GM12875 (cell line): ENCODE results near the gene RBM28.

ENCODE experiments used
- H3K4me3 ChIP-seq: one replicate; pipeline ENCODE4 v1.5.1; 2011; ENCODE audit warnings: low read depth, low read length, control low read depth
- TF ChIP-seq, protein P1 (sequence below): IDR thresholded peaks from 2 replicates; pipeline ENCODE4 v1.5.1; 2011; ENCODE audit warnings: low read depth, mild to moderate bottlenecking, control low read depth, inconsistent platforms, low read length, moderate library complexity, borderline replicate concordance; ENCODE audit not compliant: insufficient read depth

The RBM28 gene

DNA sequence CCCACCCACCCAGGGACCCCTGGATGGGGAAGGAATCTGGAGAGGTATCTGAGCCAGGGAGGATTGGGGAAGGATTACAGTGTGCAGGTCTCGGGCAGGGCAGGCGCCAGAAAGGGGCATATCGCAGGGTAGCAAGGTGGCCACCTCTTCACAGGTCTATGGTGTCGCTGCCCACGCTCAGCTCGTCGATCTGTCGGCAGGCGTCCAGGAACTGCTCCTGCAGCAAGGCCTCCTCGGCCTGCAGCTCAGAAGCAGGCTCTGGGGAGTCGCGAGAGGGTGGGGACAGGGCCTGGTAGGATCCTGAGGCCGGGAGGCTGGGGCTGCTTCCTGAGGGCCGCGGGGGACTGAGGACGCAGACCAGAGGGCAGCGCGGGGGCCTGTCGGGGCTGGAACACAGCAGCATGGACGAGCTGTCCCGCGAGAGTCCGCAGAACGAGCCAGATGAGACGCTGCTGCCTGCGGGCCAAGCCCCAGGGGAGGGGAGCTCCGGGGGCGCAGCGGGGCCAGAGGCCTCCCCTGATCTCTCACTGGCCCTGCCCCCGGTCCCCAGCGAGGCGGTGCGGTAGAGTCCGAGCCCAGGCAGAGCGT lies 7.1 kb upstream of the RBM28 start:
- H3K4me3 ChIP-seq, result no peak overlapping the region
- TF ChIP-seq, protein P1, sequence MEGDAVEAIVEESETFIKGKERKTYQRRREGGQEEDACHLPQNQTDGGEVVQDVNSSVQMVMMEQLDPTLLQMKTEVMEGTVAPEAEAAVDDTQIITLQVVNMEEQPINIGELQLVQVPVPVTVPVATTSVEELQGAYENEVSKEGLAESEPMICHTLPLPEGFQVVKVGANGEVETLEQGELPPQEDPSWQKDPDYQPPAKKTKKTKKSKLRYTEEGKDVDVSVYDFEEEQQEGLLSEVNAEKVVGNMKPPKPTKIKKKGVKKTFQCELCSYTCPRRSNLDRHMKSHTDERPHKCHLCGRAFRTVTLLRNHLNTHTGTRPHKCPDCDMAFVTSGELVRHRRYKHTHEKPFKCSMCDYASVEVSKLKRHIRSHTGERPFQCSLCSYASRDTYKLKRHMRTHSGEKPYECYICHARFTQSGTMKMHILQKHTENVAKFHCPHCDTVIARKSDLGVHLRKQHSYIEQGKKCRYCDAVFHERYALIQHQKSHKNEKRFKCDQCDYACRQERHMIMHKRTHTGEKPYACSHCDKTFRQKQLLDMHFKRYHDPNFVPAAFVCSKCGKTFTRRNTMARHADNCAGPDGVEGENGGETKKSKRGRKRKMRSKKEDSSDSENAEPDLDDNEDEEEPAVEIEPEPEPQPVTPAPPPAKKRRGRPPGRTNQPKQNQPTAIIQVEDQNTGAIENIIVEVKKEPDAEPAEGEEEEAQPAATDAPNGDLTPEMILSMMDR, result no peak

DNA sequence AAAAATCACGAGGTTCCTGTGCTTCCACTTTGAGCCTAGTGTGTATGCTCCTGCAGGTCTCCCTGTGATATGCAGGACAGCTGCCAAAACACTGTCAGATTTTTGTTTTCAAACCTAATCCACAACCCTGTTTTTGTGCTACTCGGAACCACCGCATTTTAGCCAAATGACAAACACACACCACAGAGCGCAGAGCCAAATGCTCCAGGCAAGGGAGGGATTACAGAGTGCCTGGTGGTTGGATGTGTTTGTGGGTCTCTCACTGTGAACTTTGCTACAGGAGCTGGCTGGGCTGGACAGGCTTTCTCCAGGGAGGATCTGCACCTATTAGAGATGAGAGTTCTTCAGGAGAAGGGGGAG lies 5.7 kb upstream of the RBM28 start:
- no peak overlapping the region for H3K4me3 ChIP-seq
- TF ChIP-seq, protein P1, result no peak

DNA sequence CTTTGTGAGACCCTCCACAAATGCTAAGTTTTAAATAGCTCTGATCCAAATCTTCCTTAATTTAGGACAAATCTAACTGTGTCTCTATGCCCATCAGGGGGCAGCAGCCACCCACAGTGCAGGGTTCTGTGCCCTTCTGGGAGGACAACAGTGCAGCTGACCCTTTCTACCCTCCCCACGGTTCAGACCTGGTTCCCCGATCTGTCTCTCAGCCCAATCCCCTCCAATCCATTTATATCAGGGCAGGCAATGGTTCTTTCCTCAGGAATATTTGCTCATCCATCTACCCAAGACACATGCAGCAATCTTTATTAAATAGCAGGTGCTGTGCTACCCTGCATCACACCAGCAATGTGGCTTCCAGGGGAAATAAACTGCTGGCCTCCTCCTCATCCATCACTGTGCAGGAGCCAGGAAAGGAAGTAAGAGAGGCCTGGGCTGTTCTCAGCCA lies 4.0 kb upstream of the RBM28 start:
- TF ChIP-seq, protein P1, result peak; percentile 49; the same call in 1 of the 2 replicates
- no peak overlapping the region for H3K4me3 ChIP-seq

DNA sequence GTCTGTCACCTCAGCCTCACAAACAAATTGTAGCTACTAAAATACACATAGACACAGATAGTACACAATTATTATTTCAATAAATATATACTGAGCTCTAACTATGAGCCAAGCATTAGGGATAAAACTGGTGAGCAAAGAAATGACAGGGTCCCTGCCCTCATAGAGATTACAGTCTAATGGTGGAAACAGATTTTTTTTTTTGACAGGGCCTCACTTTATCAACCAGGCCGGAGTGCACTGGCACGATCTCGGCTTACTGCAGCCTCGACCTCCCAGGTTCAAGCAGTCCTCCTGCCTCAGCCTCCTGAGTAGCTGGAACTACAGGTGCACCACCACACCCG lies 695 bp upstream of the RBM28 start:
- H3K4me3 ChIP-seq, result no peak overlapping the region
- TF ChIP-seq, protein P1, result no peak

DNA sequence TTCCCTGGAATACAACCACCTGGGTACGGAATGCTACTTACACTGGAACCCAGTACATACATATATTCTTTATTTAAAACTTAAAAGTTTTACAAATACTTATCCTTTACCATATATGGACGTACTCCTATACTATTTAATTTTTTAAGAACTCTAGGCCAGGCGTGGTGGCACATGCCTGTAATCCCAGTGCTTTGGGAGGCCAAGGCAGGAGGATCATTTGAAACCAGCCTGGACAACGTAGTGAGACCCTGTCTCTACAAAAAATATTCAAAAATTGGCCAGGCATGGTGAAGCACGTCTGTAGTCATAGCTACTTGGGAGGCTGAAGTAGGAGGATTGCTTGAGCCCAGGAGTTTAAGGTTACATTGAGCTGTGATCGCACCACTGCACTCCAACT lies 2.0 kb downstream of the RBM28 start:
- no peak overlapping the region for H3K4me3 ChIP-seq
- TF ChIP-seq, protein P1, result no peak

DNA sequence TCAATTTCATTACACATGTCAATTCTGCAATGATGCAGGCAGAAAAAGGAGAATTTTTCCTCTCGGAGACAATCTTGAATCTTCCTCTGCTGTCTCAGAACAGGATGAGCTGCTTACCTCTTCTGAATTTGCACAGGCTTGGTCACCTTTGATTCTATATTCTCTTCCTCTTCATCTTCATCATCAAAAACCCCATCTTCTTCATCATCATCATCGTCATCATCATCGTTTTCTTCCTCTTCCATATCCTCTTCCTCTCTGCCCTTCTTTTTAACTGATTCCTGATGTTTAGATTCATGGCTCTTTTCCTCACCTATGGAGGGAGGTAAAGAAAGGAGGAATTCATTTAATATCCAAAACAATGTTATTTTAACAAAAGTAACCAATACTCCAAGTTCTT lies 8.0 kb downstream of the RBM28 start:
- no peak overlapping the region for H3K4me3 ChIP-seq
- TF ChIP-seq, protein P1, result no peak

DNA sequence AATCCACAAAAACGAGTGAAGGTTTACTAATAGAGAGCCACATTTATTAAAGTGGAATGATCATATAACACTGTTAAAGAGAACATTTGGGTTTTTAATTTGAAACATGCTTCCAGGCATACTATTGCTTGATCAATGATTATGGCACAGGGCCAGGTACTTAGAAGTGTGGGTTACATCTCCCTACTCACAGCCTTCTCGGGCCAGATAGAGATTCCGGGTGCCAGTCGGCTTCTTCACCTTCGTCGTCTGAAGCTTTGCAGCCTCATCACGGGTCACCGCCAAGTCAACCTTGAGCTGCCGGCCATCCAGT lies 19.4 kb downstream of the RBM28 start:
- TF ChIP-seq, protein P1, result no peak
- no peak overlapping the region for H3K4me3 ChIP-seq
